GM12878 (cell line): Measurements from ENCODE around the gene CTNNA2. TPM values are rescaled to one million over a fixed set of nuclear protein-coding genes. Genes with fewer than 3 reads are reported as not detected.

ENCODE experiments used
- BACH1 ChIP-seq: fragments of 450-650 bp; IDR thresholded peaks from 2 replicates; pipeline ENCODE4 v1.6.1; 2017; ENCODE audit warnings: mild to moderate bottlenecking, borderline replicate concordance
- BCL11A ChIP-seq: IDR thresholded peaks from 2 replicates; pipeline ENCODE4 v1.6.1; 2011; ENCODE audit warnings: low read depth, low read length
- EP300 ChIP-seq, 2 experiments: fragments of 150-350 bp in 1 of 2; IDR thresholded peaks; 2 replicates each; pipeline ENCODE4 v1.6.1; 2011 to 2012; ENCODE audit warnings: low read depth in 2 of 2, low read length in 2 of 2, borderline replicate concordance in 1 of 2, improper control_type of control experiment in 1 of 2, inconsistent platforms in 1 of 2; ENCODE audit not compliant: control insufficient read depth in 1 of 2
- EZH2 ChIP-seq: IDR thresholded peaks from 2 replicates; pipeline ENCODE4 v1.6.1; 2012; ENCODE audit warnings: low read depth, mild to moderate bottlenecking, control low read depth, inconsistent platforms, low read length, borderline replicate concordance; ENCODE audit not compliant: control insufficient read depth
- IKZF1 ChIP-seq: fragments of 450-650 bp; conservative IDR thresholded peaks from 2 replicates; pipeline ENCODE4 v1.6.1; 2017; ENCODE audit warnings: antibody characterized with exemption, mild to moderate bottlenecking
- JUNB ChIP-seq: IDR thresholded peaks from 2 replicates; pipeline ENCODE4 v1.6.1; 2016; ENCODE audit warnings: antibody characterized with exemption, mild to moderate bottlenecking
- MTA3 ChIP-seq: IDR thresholded peaks from 2 replicates; pipeline ENCODE4 v1.6.1; 2012; ENCODE audit warnings: low read length, inconsistent platforms, borderline replicate concordance
- SIN3A ChIP-seq: IDR thresholded peaks from 2 replicates; pipeline ENCODE4 v1.6.1; 2012; ENCODE audit warnings: low read depth, low read length, improper control_type of control experiment
- SMAD5 ChIP-seq: IDR thresholded peaks from 2 replicates; pipeline ENCODE4 v1.6.1; 2016; ENCODE audit warnings: antibody characterized with exemption, low read depth
- STAT1 ChIP-seq: fragments of 450-650 bp; conservative IDR thresholded peaks from 2 replicates; pipeline ENCODE4 v1.6.1; 2014; ENCODE audit warnings: antibody characterized with exemption, mild to moderate bottlenecking
- TBL1XR1 ChIP-seq: IDR thresholded peaks from 2 replicates; pipeline ENCODE4 v1.6.1; 2012; ENCODE audit warnings: low read depth, low read length, improper control_type of control experiment
- polyA plus RNA-seq, 11 experiments: library from polyadenylated mRNA; depleted of rRNA in 4 of 11; unstranded in 6 of 11; stranded (reverse) in 5 of 11; fragments of >200 nt; fragmentation: Nextera tagmentation in 4 of 11; fragmentation: Illumina TruSeq in 1 of 11; extraction: Ambion mirVana in 4 of 11; extraction: Trizol in 1 of 11; gene quantifications; 1 replicate in 1 of 11; 2 replicates in 10 of 11; pipeline versions ENCODE4 v1.2.1 to v1.2.3, GENCODE V29; 2011 to 2016; ENCODE audit warnings: inconsistent platforms in 2 of 11, missing spikeins in 2 of 11, low read depth in 1 of 11
- total RNA-seq, 4 experiments: library from RNA; depleted of rRNA in 3 of 4; stranded (reverse); fragments of >200 nt in 3 of 4; fragmentation: Illumina TruSeq in 1 of 4; extraction: Trizol in 1 of 4; gene quantifications; 2 replicates each; pipeline versions ENCODE4 v1.2.1 to v1.2.3, GENCODE V29; 2013 to 2021
- TF ChIP-seq, protein P1 (sequence below): fragments of 450-650 bp; IDR thresholded peaks from 2 replicates; pipeline ENCODE4 v1.6.1; 2017; ENCODE audit warnings: antibody characterized with exemption, mild to moderate bottlenecking, moderate library complexity
- TF ChIP-seq, protein P2 (sequence below): fragments of 450-650 bp; IDR thresholded peaks from 2 replicates; pipeline ENCODE4 v1.6.1; 2017; ENCODE audit warnings: mild to moderate bottlenecking
- TF ChIP-seq, protein P3 (sequence below): fragments of 450-650 bp; IDR thresholded peaks from 2 replicates; pipeline ENCODE4 v1.6.1; 2016; ENCODE audit warnings: mild to moderate bottlenecking, moderate library complexity, borderline replicate concordance
- TF ChIP-seq, protein P4 (sequence below): fragments of 150-350 bp; IDR thresholded peaks from 2 replicates; pipeline ENCODE4 v1.6.1; 2016; ENCODE audit warnings: low read depth, low read length
- TF ChIP-seq, protein P5 (sequence below): IDR thresholded peaks from 2 replicates; pipeline ENCODE4 v1.6.1; 2012; ENCODE audit warnings: low read depth, low read length, improper control_type of control experiment

The CTNNA2 gene
- total and polyA plus RNA-seq, 10 of the 15 experiments (the other 5 are each of a cell fraction or from before 2014, with no cell fraction given), result 2.4 to 36.2 (median 6.6) TPM

DNA sequence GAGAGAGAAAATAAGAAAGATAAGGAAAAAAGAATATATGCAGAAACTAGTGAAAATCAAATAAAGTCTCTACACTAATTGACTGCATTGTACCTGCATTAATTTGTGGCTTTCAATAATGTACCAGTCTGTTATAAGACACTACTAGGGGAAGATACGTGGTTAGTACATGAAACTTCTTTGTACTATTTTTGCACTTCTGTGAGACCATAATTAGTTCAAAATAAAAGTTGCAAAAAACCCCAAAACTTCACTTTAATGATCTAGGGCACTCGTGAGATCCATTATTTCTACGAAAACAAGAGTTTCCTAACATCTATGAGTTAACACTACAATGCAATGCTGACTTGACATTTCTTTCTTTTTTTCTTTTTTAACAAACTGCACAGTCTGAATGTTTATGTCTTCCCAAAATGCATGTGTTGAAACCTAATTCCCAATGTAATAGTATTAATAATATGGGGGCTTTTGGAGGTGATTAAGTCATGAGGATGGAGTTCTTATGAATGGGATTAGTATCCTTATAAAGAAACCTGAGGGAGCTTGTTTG is 954.5 kb downstream of the CTNNA2 start (continued):
- TF ChIP-seq, protein P1, sequence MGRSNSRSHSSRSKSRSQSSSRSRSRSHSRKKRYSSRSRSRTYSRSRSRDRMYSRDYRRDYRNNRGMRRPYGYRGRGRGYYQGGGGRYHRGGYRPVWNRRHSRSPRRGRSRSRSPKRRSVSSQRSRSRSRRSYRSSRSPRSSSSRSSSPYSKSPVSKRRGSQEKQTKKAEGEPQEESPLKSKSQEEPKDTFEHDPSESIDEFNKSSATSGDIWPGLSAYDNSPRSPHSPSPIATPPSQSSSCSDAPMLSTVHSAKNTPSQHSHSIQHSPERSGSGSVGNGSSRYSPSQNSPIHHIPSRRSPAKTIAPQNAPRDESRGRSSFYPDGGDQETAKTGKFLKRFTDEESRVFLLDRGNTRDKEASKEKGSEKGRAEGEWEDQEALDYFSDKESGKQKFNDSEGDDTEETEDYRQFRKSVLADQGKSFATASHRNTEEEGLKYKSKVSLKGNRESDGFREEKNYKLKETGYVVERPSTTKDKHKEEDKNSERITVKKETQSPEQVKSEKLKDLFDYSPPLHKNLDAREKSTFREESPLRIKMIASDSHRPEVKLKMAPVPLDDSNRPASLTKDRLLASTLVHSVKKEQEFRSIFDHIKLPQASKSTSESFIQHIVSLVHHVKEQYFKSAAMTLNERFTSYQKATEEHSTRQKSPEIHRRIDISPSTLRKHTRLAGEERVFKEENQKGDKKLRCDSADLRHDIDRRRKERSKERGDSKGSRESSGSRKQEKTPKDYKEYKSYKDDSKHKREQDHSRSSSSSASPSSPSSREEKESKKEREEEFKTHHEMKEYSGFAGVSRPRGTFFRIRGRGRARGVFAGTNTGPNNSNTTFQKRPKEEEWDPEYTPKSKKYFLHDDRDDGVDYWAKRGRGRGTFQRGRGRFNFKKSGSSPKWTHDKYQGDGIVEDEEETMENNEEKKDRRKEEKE, result no peak
- TF ChIP-seq BACH1, result peak; percentile 44; the same call in 1 of the 2 replicates
- TF ChIP-seq IKZF1, result peak; percentile 32; the same call in 1 of the 2 replicates
- no peak for TF ChIP-seq SMAD5
- TF ChIP-seq SIN3A, result no peak
- peak in 1 of 2 experiments; percentile 66; a peak in 2 of 4 replicates for TF ChIP-seq EP300 (IDR thresholded peaks at IDR 0.05; ENCODE audit: borderline replicate concordance in 1 of 2, control insufficient read depth in 1 of 2, low read depth in 2 of 2, low read length in 2 of 2)
- TF ChIP-seq, protein P2, sequence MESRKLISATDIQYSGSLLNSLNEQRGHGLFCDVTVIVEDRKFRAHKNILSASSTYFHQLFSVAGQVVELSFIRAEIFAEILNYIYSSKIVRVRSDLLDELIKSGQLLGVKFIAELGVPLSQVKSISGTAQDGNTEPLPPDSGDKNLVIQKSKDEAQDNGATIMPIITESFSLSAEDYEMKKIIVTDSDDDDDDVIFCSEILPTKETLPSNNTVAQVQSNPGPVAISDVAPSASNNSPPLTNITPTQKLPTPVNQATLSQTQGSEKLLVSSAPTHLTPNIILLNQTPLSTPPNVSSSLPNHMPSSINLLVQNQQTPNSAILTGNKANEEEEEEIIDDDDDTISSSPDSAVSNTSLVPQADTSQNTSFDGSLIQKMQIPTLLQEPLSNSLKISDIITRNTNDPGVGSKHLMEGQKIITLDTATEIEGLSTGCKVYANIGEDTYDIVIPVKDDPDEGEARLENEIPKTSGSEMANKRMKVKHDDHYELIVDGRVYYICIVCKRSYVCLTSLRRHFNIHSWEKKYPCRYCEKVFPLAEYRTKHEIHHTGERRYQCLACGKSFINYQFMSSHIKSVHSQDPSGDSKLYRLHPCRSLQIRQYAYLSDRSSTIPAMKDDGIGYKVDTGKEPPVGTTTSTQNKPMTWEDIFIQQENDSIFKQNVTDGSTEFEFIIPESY, result no peak
- TF ChIP-seq JUNB, result no peak
- no peak for TF ChIP-seq STAT1
- peak; percentile 37; the same call in 1 of the 2 replicates for TF ChIP-seq BCL11A
- TF ChIP-seq, protein P3, sequence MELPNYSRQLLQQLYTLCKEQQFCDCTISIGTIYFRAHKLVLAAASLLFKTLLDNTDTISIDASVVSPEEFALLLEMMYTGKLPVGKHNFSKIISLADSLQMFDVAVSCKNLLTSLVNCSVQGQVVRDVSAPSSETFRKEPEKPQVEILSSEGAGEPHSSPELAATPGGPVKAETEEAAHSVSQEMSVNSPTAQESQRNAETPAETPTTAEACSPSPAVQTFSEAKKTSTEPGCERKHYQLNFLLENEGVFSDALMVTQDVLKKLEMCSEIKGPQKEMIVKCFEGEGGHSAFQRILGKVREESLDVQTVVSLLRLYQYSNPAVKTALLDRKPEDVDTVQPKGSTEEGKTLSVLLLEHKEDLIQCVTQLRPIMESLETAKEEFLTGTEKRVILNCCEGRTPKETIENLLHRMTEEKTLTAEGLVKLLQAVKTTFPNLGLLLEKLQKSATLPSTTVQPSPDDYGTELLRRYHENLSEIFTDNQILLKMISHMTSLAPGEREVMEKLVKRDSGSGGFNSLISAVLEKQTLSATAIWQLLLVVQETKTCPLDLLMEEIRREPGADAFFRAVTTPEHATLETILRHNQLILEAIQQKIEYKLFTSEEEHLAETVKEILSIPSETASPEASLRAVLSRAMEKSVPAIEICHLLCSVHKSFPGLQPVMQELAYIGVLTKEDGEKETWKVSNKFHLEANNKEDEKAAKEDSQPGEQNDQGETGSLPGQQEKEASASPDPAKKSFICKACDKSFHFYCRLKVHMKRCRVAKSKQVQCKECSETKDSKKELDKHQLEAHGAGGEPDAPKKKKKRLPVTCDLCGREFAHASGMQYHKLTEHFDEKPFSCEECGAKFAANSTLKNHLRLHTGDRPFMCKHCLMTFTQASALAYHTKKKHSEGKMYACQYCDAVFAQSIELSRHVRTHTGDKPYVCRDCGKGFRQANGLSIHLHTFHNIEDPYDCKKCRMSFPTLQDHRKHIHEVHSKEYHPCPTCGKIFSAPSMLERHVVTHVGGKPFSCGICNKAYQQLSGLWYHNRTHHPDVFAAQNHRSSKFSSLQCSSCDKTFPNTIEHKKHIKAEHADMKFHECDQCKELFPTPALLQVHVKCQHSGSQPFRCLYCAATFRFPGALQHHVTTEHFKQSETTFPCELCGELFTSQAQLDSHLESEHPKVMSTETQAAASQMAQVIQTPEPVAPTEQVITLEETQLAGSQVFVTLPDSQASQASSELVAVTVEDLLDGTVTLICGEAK, result no peak
- TF ChIP-seq, protein P4, sequence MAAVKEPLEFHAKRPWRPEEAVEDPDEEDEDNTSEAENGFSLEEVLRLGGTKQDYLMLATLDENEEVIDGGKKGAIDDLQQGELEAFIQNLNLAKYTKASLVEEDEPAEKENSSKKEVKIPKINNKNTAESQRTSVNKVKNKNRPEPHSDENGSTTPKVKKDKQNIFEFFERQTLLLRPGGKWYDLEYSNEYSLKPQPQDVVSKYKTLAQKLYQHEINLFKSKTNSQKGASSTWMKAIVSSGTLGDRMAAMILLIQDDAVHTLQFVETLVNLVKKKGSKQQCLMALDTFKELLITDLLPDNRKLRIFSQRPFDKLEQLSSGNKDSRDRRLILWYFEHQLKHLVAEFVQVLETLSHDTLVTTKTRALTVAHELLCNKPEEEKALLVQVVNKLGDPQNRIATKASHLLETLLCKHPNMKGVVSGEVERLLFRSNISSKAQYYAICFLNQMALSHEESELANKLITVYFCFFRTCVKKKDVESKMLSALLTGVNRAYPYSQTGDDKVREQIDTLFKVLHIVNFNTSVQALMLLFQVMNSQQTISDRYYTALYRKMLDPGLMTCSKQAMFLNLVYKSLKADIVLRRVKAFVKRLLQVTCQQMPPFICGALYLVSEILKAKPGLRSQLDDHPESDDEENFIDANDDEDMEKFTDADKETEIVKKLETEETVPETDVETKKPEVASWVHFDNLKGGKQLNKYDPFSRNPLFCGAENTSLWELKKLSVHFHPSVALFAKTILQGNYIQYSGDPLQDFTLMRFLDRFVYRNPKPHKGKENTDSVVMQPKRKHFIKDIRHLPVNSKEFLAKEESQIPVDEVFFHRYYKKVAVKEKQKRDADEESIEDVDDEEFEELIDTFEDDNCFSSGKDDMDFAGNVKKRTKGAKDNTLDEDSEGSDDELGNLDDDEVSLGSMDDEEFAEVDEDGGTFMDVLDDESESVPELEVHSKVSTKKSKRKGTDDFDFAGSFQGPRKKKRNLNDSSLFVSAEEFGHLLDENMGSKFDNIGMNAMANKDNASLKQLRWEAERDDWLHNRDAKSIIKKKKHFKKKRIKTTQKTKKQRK, result no peak
- peak; percentile 54; the same call in 1 of the 2 replicates for TF ChIP-seq TBL1XR1
- no peak for TF ChIP-seq MTA3
- TF ChIP-seq, protein P5, sequence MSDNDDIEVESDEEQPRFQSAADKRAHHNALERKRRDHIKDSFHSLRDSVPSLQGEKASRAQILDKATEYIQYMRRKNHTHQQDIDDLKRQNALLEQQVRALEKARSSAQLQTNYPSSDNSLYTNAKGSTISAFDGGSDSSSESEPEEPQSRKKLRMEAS, result no peak
- TF ChIP-seq EZH2, result no peak
